Tibial nerve (tissue), 4 donors: ENCODE measurements around the gene TP73.

Experiments
- EP300 ChIP-seq, 2 donors: sonication (generic); formaldehyde crosslinking; IDR thresholded peaks; one replicate each; pipeline ENCODE4 v1.6.1; 2017; ENCODE audit warnings: antibody characterized with exemption in 2 of 2, mild to moderate bottlenecking in 1 of 2
- TF ChIP-seq, protein P1 (sequence below), 5 experiments: fragments of 200-600 bp in 3 of 5; fragments of 450-650 bp in 2 of 5; sonication (generic) in 3 of 5; IDR thresholded peaks; one replicate each; pipeline ENCODE4 v1.5.1; 2016 to 2019; ENCODE audit warnings: antibody characterized with exemption in 5 of 5, mild to moderate bottlenecking in 3 of 5, moderate library complexity in 2 of 5

DNA sequence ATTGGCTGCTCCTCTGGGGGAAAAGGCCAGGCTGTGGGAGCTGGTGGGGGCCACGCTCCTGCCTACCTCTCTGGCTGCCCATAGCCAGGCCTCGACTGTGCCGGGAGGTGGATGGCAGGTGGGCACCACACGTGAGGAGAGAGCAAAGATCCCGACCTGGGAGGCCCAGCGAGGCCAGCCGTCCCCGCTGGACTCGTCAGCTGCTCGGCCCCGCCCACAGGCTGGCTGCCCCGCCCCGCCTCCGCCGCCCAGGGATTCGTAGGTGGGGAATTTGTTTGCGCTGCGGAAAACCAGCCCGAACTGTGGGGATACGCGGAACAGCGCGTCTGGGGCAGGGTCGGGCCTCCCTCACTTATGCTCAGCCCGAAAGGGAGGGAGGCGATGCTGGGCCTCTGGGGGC lies 31.7 kb downstream of the TP73 start:
- TF ChIP-seq EP300 (IDR thresholded peaks at IDR 0.05), result no peak
- TF ChIP-seq, protein P1, sequence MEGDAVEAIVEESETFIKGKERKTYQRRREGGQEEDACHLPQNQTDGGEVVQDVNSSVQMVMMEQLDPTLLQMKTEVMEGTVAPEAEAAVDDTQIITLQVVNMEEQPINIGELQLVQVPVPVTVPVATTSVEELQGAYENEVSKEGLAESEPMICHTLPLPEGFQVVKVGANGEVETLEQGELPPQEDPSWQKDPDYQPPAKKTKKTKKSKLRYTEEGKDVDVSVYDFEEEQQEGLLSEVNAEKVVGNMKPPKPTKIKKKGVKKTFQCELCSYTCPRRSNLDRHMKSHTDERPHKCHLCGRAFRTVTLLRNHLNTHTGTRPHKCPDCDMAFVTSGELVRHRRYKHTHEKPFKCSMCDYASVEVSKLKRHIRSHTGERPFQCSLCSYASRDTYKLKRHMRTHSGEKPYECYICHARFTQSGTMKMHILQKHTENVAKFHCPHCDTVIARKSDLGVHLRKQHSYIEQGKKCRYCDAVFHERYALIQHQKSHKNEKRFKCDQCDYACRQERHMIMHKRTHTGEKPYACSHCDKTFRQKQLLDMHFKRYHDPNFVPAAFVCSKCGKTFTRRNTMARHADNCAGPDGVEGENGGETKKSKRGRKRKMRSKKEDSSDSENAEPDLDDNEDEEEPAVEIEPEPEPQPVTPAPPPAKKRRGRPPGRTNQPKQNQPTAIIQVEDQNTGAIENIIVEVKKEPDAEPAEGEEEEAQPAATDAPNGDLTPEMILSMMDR (IDR thresholded peaks at IDR 0.05), result no peak
